Fibroblast of mammary gland (primary cell): ENCODE measurements around the gene ALDH9A1.

Experiments used
- DNase-seq: peaks from one replicate; pipeline ENCODE4 v3.0.0-alpha.2; 2010; ENCODE audit warnings: low read depth
- H3K4me3 ChIP-seq: 2 replicates; pipeline ENCODE4 v1.5.1; 2011; ENCODE audit warnings: low read depth, mild to moderate bottlenecking, low read length, moderate library complexity; ENCODE audit not compliant: control insufficient read depth
- CTCF ChIP-seq: conservative IDR thresholded peaks from 2 replicates; pipeline ENCODE4 v1.5.1; 2011; ENCODE audit warnings: low read depth, low read length, inconsistent platforms; ENCODE audit not compliant: control insufficient read depth, insufficient read depth

The ALDH9A1 gene

GRCh38 chr1:165629848-165630628 lies 68.3 kb downstream of the ALDH9A1 start:
- DNase-seq, result no peak
- peak overlapping the region; percentile 99 for H3K4me3 ChIP-seq
- TF ChIP-seq CTCF, result no peak

DNA sequence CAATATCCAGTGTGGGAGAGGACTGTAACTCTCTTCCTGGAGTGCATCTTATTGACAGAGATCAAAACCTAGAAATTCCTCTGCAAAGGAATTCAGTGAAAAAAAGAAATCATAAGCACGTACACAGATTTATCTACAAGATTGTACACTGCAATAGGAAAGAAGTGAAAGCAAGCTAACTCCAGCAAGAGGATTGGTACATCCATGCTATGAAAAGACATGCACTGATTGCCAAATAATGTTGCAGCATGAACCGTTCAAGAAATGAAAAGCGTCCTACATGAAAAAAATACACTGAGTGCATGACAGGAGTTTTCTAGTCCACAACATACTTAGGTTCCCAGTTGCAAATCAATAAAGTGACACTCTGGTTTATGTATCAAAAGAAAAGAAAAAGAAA lies 69.2 kb downstream of the ALDH9A1 start:
- no peak overlapping the region for H3K4me3 ChIP-seq
- DNase-seq, result no peak
- no peak for TF ChIP-seq CTCF

GRCh38 chr1:165628147-165628822 lies 70.1 kb downstream of the ALDH9A1 start:
- H3K4me3 ChIP-seq, result no peak overlapping the region
- no peak for TF ChIP-seq CTCF
- no peak for DNase-seq

GRCh38 chr1:165624441-165624840 lies 73.9 kb downstream of the ALDH9A1 start:
- no peak for DNase-seq
- H3K4me3 ChIP-seq, result no peak overlapping the region
- no peak for TF ChIP-seq CTCF

DNA sequence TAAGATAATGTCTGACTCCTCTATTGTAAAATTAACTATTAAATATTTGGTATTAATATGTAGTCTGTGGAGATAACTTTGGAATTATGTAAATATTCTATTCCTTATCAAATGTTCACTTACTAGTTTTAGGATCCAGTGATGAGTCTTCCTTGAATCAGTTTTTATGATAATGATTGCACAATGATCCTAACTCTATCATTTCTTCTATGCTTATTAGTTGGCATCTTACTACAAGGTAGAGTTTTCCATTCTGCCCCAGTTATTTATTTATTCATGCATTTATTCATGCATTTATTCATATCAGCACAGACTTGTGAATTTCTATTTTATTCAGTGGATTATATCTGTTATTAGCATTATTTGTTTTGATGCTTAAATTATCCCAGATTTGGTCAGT lies 74.7 kb downstream of the ALDH9A1 start:
- DNase-seq, result no peak
- no peak for TF ChIP-seq CTCF
- no peak overlapping the region for H3K4me3 ChIP-seq

- H3K4me3 ChIP-seq, result no peak overlapping the region
- TF ChIP-seq CTCF, result no peak
- no peak for DNase-seq
Measured at GRCh38 chr1:165619647-165620151, 78.7 kb downstream of the ALDH9A1 start.
